Measurements from ENCODE around the gene TSHZ2. TPM values are rescaled to one million over a fixed set of nuclear protein-coding genes. Genes with fewer than 3 reads are reported as not detected.
"Not testable (repeated sequence)": the region's sequence is repeated elsewhere in the genome, so short reads cannot be mapped to it uniquely, and the experiment has no call there.

The TSHZ2 gene
- total RNA-seq, 6 experiments from 2014 or later = not detected

GRCh38 chr20:53530440-53530839, 558.3 kb downstream of the TSHZ2 start:
- Mint-ChIP-seq H3K27me3 (ENCODE audit: insufficient read depth) (peaks cover 13% of the 10 kb centered on the region), H3K9me3 (no peaks in the 10 kb centered on the region; the same call in 1 of the 2 replicates), H3K4me1 (ENCODE audit: low read depth) (no peaks in the 10 kb centered on the region), H3K27ac (no peak overlapping the region), H3K4me3 (no peak overlapping the region), H3K36me3 (ENCODE audit: low read depth) (no peaks in the 10 kb centered on the region)
- DNase-seq = no peak
- no peak for TF ChIP-seq CTCF (IDR thresholded peaks at IDR 0.05)

DNA sequence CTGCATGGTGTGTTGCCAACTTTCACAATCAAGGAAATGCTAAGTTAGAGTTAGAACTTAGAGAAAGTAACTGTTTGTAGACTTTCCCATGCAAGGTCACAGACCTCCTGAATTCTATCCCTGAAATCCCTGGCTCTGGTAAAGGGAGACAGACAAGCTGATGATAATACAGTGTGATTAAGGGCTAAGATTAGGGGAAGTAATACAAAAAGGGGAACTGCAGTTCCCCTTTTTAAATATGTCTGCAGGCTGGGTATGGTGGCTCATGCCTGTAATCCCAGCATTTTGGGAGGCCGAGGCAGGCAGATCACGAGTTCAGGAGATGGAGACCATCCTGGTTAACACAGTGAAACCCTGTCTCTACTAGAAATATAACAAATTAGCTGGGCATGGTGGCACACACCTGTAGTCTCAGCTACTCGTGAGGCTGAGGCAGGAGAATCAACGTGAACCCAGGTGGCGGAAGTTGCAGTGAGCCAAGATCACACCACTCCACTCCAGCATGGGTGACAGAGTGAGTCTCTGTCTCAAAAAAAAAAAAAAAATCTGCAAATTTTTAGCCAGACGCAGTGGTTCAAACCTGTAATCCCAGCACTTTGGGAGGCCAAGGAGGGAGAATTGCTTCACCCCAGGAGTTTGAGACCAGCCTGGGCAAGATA, 560.6 kb downstream of the TSHZ2 start:
- H3K4me3 Mint-ChIP-seq; H3K4me1 Mint-ChIP-seq (ENCODE audit: low read depth); H3K27me3 Mint-ChIP-seq (ENCODE audit: insufficient read depth); H3K9me3 Mint-ChIP-seq; H3K27ac Mint-ChIP-seq; H3K36me3 Mint-ChIP-seq (ENCODE audit: low read depth); DNase-seq: not testable (repeated sequence)

DNA sequence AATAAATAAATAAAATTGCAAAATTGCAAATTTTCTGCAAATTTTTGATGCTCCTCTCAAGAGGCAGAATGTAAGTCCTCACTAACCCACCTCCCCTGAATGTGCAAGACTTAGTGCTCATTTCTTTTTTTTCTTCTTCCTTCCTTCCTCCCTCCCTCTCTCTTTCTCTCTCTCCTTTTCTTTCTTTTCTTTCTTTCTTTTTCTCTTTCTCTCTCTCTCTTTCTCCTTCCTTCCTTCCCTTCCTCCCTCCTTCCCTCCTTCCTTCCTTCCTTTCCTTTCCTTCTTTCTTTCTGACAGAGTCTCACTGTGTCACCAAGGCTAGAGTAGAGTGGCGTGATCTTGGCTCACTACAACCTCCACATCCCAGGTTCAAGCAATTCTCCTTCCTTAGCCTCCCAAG, 561.3 kb downstream of the TSHZ2 start:
- no peaks in the 10 kb centered on the region; the same call in 1 of the 2 replicates for H3K9me3 Mint-ChIP-seq
- no peak for DNase-seq
- H3K4me1 Mint-ChIP-seq (ENCODE audit: low read depth) = no peaks in the 10 kb centered on the region
- no peaks in the 10 kb centered on the region for H3K36me3 Mint-ChIP-seq (ENCODE audit: low read depth)
- no peak overlapping the region for H3K4me3 Mint-ChIP-seq
- no peak for TF ChIP-seq CTCF (IDR thresholded peaks at IDR 0.05)
- H3K27me3 Mint-ChIP-seq (ENCODE audit: insufficient read depth) = peaks cover 7% of the 10 kb centered on the region
- H3K27ac Mint-ChIP-seq = no peak overlapping the region

GRCh38 chr20:53534037-53534436, 561.9 kb downstream of the TSHZ2 start:
- Mint-ChIP-seq H3K27ac (no peak overlapping the region), H3K4me1 (ENCODE audit: low read depth) (no peaks in the 10 kb centered on the region), H3K27me3 (ENCODE audit: insufficient read depth) (peaks cover 7% of the 10 kb centered on the region), H3K4me3 (no peak overlapping the region), H3K9me3 (no peaks in the 10 kb centered on the region; the same call in 1 of the 2 replicates), H3K36me3 (ENCODE audit: low read depth) (no peaks in the 10 kb centered on the region)
- no peak for TF ChIP-seq CTCF (IDR thresholded peaks at IDR 0.05)
- DNase-seq = no peak

GRCh38 chr20:53535878-53536277, 563.7 kb downstream of the TSHZ2 start:
- no peak for DNase-seq
- TF ChIP-seq CTCF (IDR thresholded peaks at IDR 0.05) = no peak
- H3K9me3 Mint-ChIP-seq = no peaks in the 10 kb centered on the region
- H3K36me3 Mint-ChIP-seq (ENCODE audit: low read depth) = no peaks in the 10 kb centered on the region
- peaks cover 15% of the 10 kb centered on the region for H3K27me3 Mint-ChIP-seq (ENCODE audit: insufficient read depth)
- no peak overlapping the region for H3K27ac Mint-ChIP-seq
- no peak overlapping the region for H3K4me3 Mint-ChIP-seq
- no peaks in the 10 kb centered on the region for H3K4me1 Mint-ChIP-seq (ENCODE audit: low read depth)

DNA sequence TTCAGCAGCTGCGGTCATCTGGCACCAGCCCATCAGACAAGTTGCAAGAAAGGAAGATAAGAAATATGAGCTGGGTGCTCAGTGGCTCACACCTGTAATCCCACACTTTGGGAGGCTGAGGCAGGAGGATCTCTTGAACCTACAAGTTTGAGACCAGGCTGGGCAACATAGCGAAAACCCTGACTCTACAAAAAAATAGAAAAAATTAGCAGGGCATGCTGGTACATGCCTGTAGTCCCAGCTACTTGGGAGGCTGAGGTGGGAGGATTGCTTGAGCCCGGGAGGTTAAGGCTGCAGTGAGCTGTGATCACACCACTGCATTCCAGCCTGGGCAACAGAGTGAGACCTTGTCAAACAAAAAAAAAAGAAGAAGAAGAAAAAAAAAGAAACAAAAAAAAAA, 564.2 kb downstream of the TSHZ2 start:
- H3K27ac Mint-ChIP-seq; H3K4me1 Mint-ChIP-seq (ENCODE audit: low read depth); H3K36me3 Mint-ChIP-seq (ENCODE audit: low read depth); DNase-seq; H3K9me3 Mint-ChIP-seq; H3K4me3 Mint-ChIP-seq: not testable (repeated sequence)
- H3K27me3 Mint-ChIP-seq (ENCODE audit: insufficient read depth) = peaks cover 15% of the 10 kb centered on the region

DNA sequence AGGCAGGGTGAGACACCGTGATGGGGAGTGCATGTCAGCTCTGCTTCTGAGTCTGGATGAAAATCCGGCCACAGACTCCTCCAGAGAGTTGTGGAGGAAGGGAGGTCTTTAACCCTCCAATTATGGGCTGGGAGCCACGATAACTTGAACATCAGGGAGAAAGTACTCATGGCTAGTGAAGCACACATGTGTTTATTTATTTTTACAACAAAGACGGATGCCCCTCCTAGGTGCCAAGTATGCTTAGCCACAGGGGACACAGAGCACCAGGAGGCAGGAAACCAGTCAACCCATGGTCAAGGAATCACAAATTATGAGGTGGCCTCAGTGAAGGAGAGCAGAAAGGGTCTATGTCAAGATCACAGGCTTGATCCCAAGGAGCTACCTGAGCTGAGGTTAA, 567.4 kb downstream of the TSHZ2 start:
- Mint-ChIP-seq H3K36me3 (ENCODE audit: low read depth) (no peaks in the 10 kb centered on the region), H3K9me3 (no peaks in the 10 kb centered on the region), H3K27me3 (ENCODE audit: insufficient read depth) (peaks cover 9% of the 10 kb centered on the region), H3K4me1 (ENCODE audit: low read depth) (no peaks in the 10 kb centered on the region), H3K4me3 (no peak overlapping the region), H3K27ac (no peak overlapping the region)
- DNase-seq = no peak
- no peak for TF ChIP-seq CTCF (IDR thresholded peaks at IDR 0.05)
